Stromal cell of bone marrow (primary cell): ENCODE measurements around the gene OAT.

Experiments used
- DNase-seq: peaks from one replicate; pipeline ENCODE4 v3.0.0-alpha.2; 2012; ENCODE audit warnings: low read depth

Gene OAT

GRCh38 chr10:124403548-124403947 is 15.2 kb downstream of the OAT start:
- peak; percentile 69 for DNase-seq

GRCh38 chr10:124402273-124402672 is 16.4 kb downstream of the OAT start:
- DNase-seq, result no peak

GRCh38 chr10:124401633-124402032 is 17.1 kb downstream of the OAT start:
- no peak for DNase-seq

- DNase-seq, result no peak
These were observed 24.1 kb downstream of the OAT start for GRCh38 chr10:124394583-124394982.

- no peak for DNase-seq
These were observed 25.9 kb downstream of the OAT start for GRCh38 chr10:124392626-124393342.

- DNase-seq, result no peak
These were observed 28.1 kb downstream of the OAT start for GRCh38 chr10:124390471-124391187.

GRCh38 chr10:124389613-124390361 is 28.9 kb downstream of the OAT start:
- no peak for DNase-seq

GRCh38 chr10:124388823-124389612 is 29.7 kb downstream of the OAT start:
- DNase-seq, result peak; percentile 56

GRCh38 chr10:124388476-124388822 is 30.3 kb downstream of the OAT start:
- no peak for DNase-seq

- no peak for DNase-seq
These were observed 31.4 kb downstream of the OAT start for GRCh38 chr10:124387078-124387874.

- DNase-seq, result no peak
These were observed 32.3 kb downstream of the OAT start for GRCh38 chr10:124386186-124387077.

- DNase-seq, result no peak
These were observed 33.0 kb downstream of the OAT start for GRCh38 chr10:124385627-124386185.

- DNase-seq, result no peak
These were observed 34.0 kb downstream of the OAT start for GRCh38 chr10:124384591-124385190.

GRCh38 chr10:124384172-124384571 is 34.6 kb downstream of the OAT start:
- DNase-seq, result no peak

- DNase-seq, result no peak
These were observed 35.2 kb downstream of the OAT start for GRCh38 chr10:124383496-124383895.

GRCh38 chr10:124381011-124381611 is 37.6 kb downstream of the OAT start:
- DNase-seq, result no peak

GRCh38 chr10:124380256-124380995 is 38.3 kb downstream of the OAT start:
- DNase-seq, result no peak

- DNase-seq, result no peak
These were observed 39.0 kb downstream of the OAT start for GRCh38 chr10:124379609-124380193.
